ENCODE data around the gene LONP2.
"Not testable (repeated sequence)": the region's sequence is repeated elsewhere in the genome, so short reads cannot be mapped to it uniquely, and the experiment has no call there.

The LONP2 gene

GRCh38 chr16:48370668-48371392 lies 126.7 kb downstream of the LONP2 start:
- not testable (repeated sequence) for H4K91ac ChIP-seq (ENCODE audit: low read depth, low read length, poor library complexity); H2BK12ac ChIP-seq (ENCODE audit: low read length); H3K9ac ChIP-seq (ENCODE audit: low read depth, low read length, poor library complexity); H2AFZ ChIP-seq (ENCODE audit: low read length); H3K18ac ChIP-seq (ENCODE audit: low read length); H4K8ac ChIP-seq (ENCODE audit: low read depth, low read length); H3K14ac ChIP-seq (ENCODE audit: low read length); H3K4me1 ChIP-seq (ENCODE audit: control insufficient read depth in 2 of 2, insufficient read depth in 1 of 2, low read depth in 1 of 2, low read length in 2 of 2); H2BK120ac ChIP-seq (ENCODE audit: low read depth, low read length); H3K79me1 ChIP-seq (ENCODE audit: low read depth, low read length); H3K4me3 ChIP-seq (ENCODE audit: low read length in 2 of 2); H3K36me3 ChIP-seq (replicated peaks in 1 of 2; ENCODE audit: control insufficient read depth in 2 of 2, insufficient read depth in 2 of 2, low read length in 2 of 2); H3K23ac ChIP-seq (ENCODE audit: low read depth, low read length, poor library complexity); H3K4me2 ChIP-seq (ENCODE audit: insufficient read depth, low read length, poor library complexity, severe bottlenecking); H3K4ac ChIP-seq (ENCODE audit: low read length); H2AK5ac ChIP-seq (ENCODE audit: low read depth, low read length); H3K27ac ChIP-seq (replicated peaks; ENCODE audit: low read length); H3K27me3 ChIP-seq (ENCODE audit: control insufficient read depth in 3 of 3, insufficient read depth in 3 of 3, low read depth in 1 of 3, low read length in 3 of 3); H2BK5ac ChIP-seq (ENCODE audit: low read length); H3K9me3 ChIP-seq (replicated peaks in 1 of 2; ENCODE audit: control insufficient read depth in 2 of 2, insufficient read depth in 1 of 2, low read depth in 1 of 2, low read length in 2 of 2); DNase-seq (ENCODE audit: low spot score); H2BK15ac ChIP-seq (ENCODE audit: low read length)
- no CpG with 5 or more reads among the region's 18 CpGs for WGBS, 2 donors (ENCODE audit: extremely low coverage in 2 of 2, insufficient read length in 2 of 2, insufficient replicate concordance in 1 of 2)

GRCh38 chr16:48371393-48371780 lies 127.3 kb downstream of the LONP2 start:
- H3K9me3 ChIP-seq (replicated peaks in 1 of 2; ENCODE audit: control insufficient read depth in 2 of 2, insufficient read depth in 1 of 2, low read depth in 1 of 2, low read length in 2 of 2): no peaks in the 10 kb centered on the region
- no peak overlapping the region for H2BK15ac ChIP-seq (ENCODE audit: low read length)
- H4K8ac ChIP-seq (ENCODE audit: low read depth, low read length): no peak overlapping the region
- no peaks in the 10 kb centered on the region for H3K27me3 ChIP-seq (ENCODE audit: control insufficient read depth in 3 of 3, insufficient read depth in 3 of 3, low read depth in 1 of 3, low read length in 3 of 3)
- no peaks in the 10 kb centered on the region for H3K36me3 ChIP-seq (replicated peaks in 1 of 2; ENCODE audit: control insufficient read depth in 2 of 2, insufficient read depth in 2 of 2, low read length in 2 of 2)
- H3K79me1 ChIP-seq (ENCODE audit: low read depth, low read length): no peaks in the 10 kb centered on the region
- no peak overlapping the region for H3K23ac ChIP-seq (ENCODE audit: low read depth, low read length, poor library complexity)
- H2BK5ac ChIP-seq (ENCODE audit: low read length): no peak overlapping the region
- DNase-seq (ENCODE audit: low spot score): no peak
- no peak overlapping the region for H3K9ac ChIP-seq (ENCODE audit: low read depth, low read length, poor library complexity)
- no peak overlapping the region for H4K91ac ChIP-seq (ENCODE audit: low read depth, low read length, poor library complexity)
- no peak overlapping the region for H2BK12ac ChIP-seq (ENCODE audit: low read length)
- H3K4me1 ChIP-seq (ENCODE audit: control insufficient read depth in 2 of 2, insufficient read depth in 1 of 2, low read depth in 1 of 2, low read length in 2 of 2): peaks cover 2 to 3% of the 10 kb centered on the region in 2 donors
- no peak overlapping the region for H2AK5ac ChIP-seq (ENCODE audit: low read depth, low read length)
- H2AFZ ChIP-seq (ENCODE audit: low read length): no peak overlapping the region
- no peak overlapping the region for H3K4me2 ChIP-seq (ENCODE audit: insufficient read depth, low read length, poor library complexity, severe bottlenecking)
- no peak overlapping the region for H2BK120ac ChIP-seq (ENCODE audit: low read depth, low read length)
- no peak overlapping the region for H3K14ac ChIP-seq (ENCODE audit: low read length)
- H3K4me3 ChIP-seq (ENCODE audit: low read length in 2 of 2): no peak overlapping the region
- H3K4ac ChIP-seq (ENCODE audit: low read length): no peak overlapping the region
- no peak overlapping the region for H3K27ac ChIP-seq (replicated peaks; ENCODE audit: low read length)
- no peak overlapping the region for H3K18ac ChIP-seq (ENCODE audit: low read length)

- Histone ChIP-seq H3K36me3 (replicated peaks in 1 of 2; ENCODE audit: control insufficient read depth in 2 of 2, insufficient read depth in 2 of 2, low read length in 2 of 2) (no peaks in the 10 kb centered on the region), H3K23ac (ENCODE audit: low read depth, low read length, poor library complexity) (no peak overlapping the region), H3K27me3 (ENCODE audit: control insufficient read depth in 3 of 3, insufficient read depth in 3 of 3, low read depth in 1 of 3, low read length in 3 of 3) (no peaks in the 10 kb centered on the region), H2AFZ (ENCODE audit: low read length) (no peak overlapping the region), H3K18ac (ENCODE audit: low read length) (no peak overlapping the region), H3K79me1 (ENCODE audit: low read depth, low read length) (no peaks in the 10 kb centered on the region), H2AK5ac (ENCODE audit: low read depth, low read length) (no peak overlapping the region), H3K4ac (ENCODE audit: low read length) (no peak overlapping the region), H3K4me2 (ENCODE audit: insufficient read depth, low read length, poor library complexity, severe bottlenecking) (no peak overlapping the region), H4K8ac (ENCODE audit: low read depth, low read length) (no peak overlapping the region), H2BK15ac (ENCODE audit: low read length) (no peak overlapping the region), H3K4me1 (ENCODE audit: control insufficient read depth in 2 of 2, insufficient read depth in 1 of 2, low read depth in 1 of 2, low read length in 2 of 2) (no peaks in the 10 kb centered on the region), H4K91ac (ENCODE audit: low read depth, low read length, poor library complexity) (no peak overlapping the region), H3K4me3 (ENCODE audit: low read length in 2 of 2) (no peak overlapping the region), H3K14ac (ENCODE audit: low read length) (no peak overlapping the region), H3K9me3 (replicated peaks in 1 of 2; ENCODE audit: control insufficient read depth in 2 of 2, insufficient read depth in 1 of 2, low read depth in 1 of 2, low read length in 2 of 2) (no peaks in the 10 kb centered on the region), H3K9ac (ENCODE audit: low read depth, low read length, poor library complexity) (no peak overlapping the region), H2BK120ac (ENCODE audit: low read depth, low read length) (no peak overlapping the region), H2BK5ac (ENCODE audit: low read length) (no peak overlapping the region), H2BK12ac (ENCODE audit: low read length) (no peak overlapping the region), H3K27ac (replicated peaks; ENCODE audit: low read length) (no peak overlapping the region)
- no peak for DNase-seq (ENCODE audit: low spot score)
- WGBS, 2 donors (ENCODE audit: extremely low coverage in 2 of 2, insufficient read length in 2 of 2, insufficient replicate concordance in 1 of 2): no CpG with 5 or more reads among the region's 4 CpGs
Measured at GRCh38 chr16:48372744-48373143, 128.6 kb downstream of the LONP2 start.

- Histone ChIP-seq H3K9me3 (replicated peaks in 1 of 2; ENCODE audit: control insufficient read depth in 2 of 2, insufficient read depth in 1 of 2, low read depth in 1 of 2, low read length in 2 of 2) (no peaks in the 10 kb centered on the region), H2BK12ac (ENCODE audit: low read length) (no peak overlapping the region), H3K79me1 (ENCODE audit: low read depth, low read length) (no peaks in the 10 kb centered on the region), H2BK5ac (ENCODE audit: low read length) (no peak overlapping the region), H3K9ac (ENCODE audit: low read depth, low read length, poor library complexity) (no peak overlapping the region), H3K18ac (ENCODE audit: low read length) (no peak overlapping the region), H4K8ac (ENCODE audit: low read depth, low read length) (no peak overlapping the region), H3K4me3 (ENCODE audit: low read length in 2 of 2) (no peak overlapping the region), H2AFZ (ENCODE audit: low read length) (no peak overlapping the region), H3K4ac (ENCODE audit: low read length) (no peak overlapping the region), H4K91ac (ENCODE audit: low read depth, low read length, poor library complexity) (no peak overlapping the region), H3K36me3 (replicated peaks in 1 of 2; ENCODE audit: control insufficient read depth in 2 of 2, insufficient read depth in 2 of 2, low read length in 2 of 2) (peaks cover 0 to 3% of the 10 kb centered on the region in 2 donors), H3K27me3 (ENCODE audit: control insufficient read depth in 3 of 3, insufficient read depth in 3 of 3, low read depth in 1 of 3, low read length in 3 of 3) (no peaks in the 10 kb centered on the region), H3K4me1 (ENCODE audit: control insufficient read depth in 2 of 2, insufficient read depth in 1 of 2, low read depth in 1 of 2, low read length in 2 of 2) (no peaks in the 10 kb centered on the region), H3K27ac (replicated peaks; ENCODE audit: low read length) (no peak overlapping the region), H2AK5ac (ENCODE audit: low read depth, low read length) (no peak overlapping the region), H2BK120ac (ENCODE audit: low read depth, low read length) (no peak overlapping the region), H3K4me2 (ENCODE audit: insufficient read depth, low read length, poor library complexity, severe bottlenecking) (no peak overlapping the region), H2BK15ac (ENCODE audit: low read length) (no peak overlapping the region), H3K14ac (ENCODE audit: low read length) (no peak overlapping the region), H3K23ac (ENCODE audit: low read depth, low read length, poor library complexity) (no peak overlapping the region)
- no CpG with 5 or more reads among the region's 4 CpGs for WGBS, 2 donors (ENCODE audit: extremely low coverage in 2 of 2, insufficient read length in 2 of 2, insufficient replicate concordance in 1 of 2)
- DNase-seq (ENCODE audit: low spot score): no peak
Measured at GRCh38 chr16:48373258-48374029, 129.3 kb downstream of the LONP2 start.
